ENCODE measurements around the gene FNDC4.

The FNDC4 gene

GRCh38 chr2:27493948-27494283 is 1.1 kb downstream of the FNDC4 start:
- peak; percentile 40 for DNase-seq

GRCh38 chr2:27492557-27492956 is 2.4 kb downstream of the FNDC4 start:
- no peak for DNase-seq

- peak; percentile 97 for DNase-seq
Measured at GRCh38 chr2:27489498-27490397, 5.3 kb downstream of the FNDC4 start, which contains the start of gene IFT172. TSS of gene IFT172 (minus strand) at chr2:27489743. CDS start at chr2:27489653, 90 bp downstream.

- DNase-seq: no peak
Measured at GRCh38 chr2:27489118-27489497, 5.9 kb downstream of the FNDC4 start.

- no peak for DNase-seq
Measured at GRCh38 chr2:27485496-27485895, 9.5 kb downstream of the FNDC4 start.

GRCh38 chr2:27471961-27472360 is 23.0 kb downstream of the FNDC4 start:
- DNase-seq: no peak

GRCh38 chr2:27464443-27464842 is 30.6 kb downstream of the FNDC4 start:
- no peak for DNase-seq

GRCh38 chr2:27461118-27461517 is 33.9 kb downstream of the FNDC4 start:
- no peak for DNase-seq

GRCh38 chr2:27453968-27454367 is 41.0 kb downstream of the FNDC4 start:
- DNase-seq: no peak

- DNase-seq: no peak
Measured at GRCh38 chr2:27451095-27451494, 43.9 kb downstream of the FNDC4 start.

- no peak for DNase-seq
Measured at GRCh38 chr2:27448381-27448780, 46.6 kb downstream of the FNDC4 start.

- DNase-seq: no peak
Measured at GRCh38 chr2:27446057-27446456, 48.9 kb downstream of the FNDC4 start.

- no peak for DNase-seq
Measured at GRCh38 chr2:27445615-27446014, 49.4 kb downstream of the FNDC4 start.

GRCh38 chr2:27445155-27445554 is 49.8 kb downstream of the FNDC4 start:
- DNase-seq: no peak

- no peak for DNase-seq
Measured at GRCh38 chr2:27442920-27443282, 52.1 kb downstream of the FNDC4 start.

GRCh38 chr2:27441958-27442919 is 52.8 kb downstream of the FNDC4 start, which contains the start of gene KRTCAP3:
TSS of gene KRTCAP3 (plus strand) at chr2:27442381. CDS start at chr2:27442413, 32 bp downstream.
- DNase-seq: no peak
